Activated CD8-positive, alpha-beta memory T cell treated with anti-CD3 and anti-CD28 coated beads, Interleukin-2, amount 50 U/mL, for 48 hours (primary cell): Measurements from ENCODE around the gene GLRX2.
"Not testable (repeated sequence)": the region's sequence is repeated elsewhere in the genome, so short reads cannot be mapped to it uniquely, and the experiment has no call there.

Experiments used
- DNase-seq: peaks from one replicate; pipeline ENCODE4 v3.0.0-alpha.2; 2020

The GLRX2 gene, protein sequence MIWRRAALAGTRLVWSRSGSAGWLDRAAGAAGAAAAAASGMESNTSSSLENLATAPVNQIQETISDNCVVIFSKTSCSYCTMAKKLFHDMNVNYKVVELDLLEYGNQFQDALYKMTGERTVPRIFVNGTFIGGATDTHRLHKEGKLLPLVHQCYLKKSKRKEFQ

GRCh38 chr1:193104907-193105820 lies at the start of gene GLRX2:
GLRX2 (minus strand) TSS chr1:193105414; CDS start chr1:193105382, 32 bp downstream.
- DNase-seq, result peak; percentile 81

GRCh38 chr1:193144999-193145398 lies 39.8 kb upstream of the GLRX2 start:
- DNase-seq, result no peak

DNA sequence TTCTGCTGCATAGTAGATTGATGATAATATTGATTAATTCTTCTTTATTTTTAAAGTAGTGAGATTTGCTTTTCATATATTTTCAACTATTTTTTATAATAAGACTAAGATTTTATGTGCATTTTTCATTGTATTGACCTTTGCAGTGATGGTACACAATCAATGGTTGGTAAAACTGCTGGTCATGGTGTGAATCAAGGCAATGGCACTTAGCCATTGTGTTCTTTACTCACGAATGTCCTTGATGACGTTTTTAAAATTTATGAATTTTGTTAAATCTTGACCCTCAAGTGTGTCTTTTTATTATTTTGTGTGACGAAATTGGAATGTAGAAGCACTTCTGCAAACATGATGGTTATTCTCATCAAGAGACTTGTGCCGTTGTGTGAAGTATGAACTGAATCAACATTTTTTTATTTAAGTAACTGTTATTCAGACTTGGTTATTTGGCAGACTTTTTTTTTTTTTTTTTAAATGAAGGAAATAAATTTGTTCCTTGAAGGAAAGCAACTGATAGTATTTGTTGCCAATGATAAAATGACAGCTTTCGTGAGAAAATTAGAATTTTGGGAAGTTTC lies 39.2 kb upstream of the GLRX2 start:
- DNase-seq, result no peak

DNA sequence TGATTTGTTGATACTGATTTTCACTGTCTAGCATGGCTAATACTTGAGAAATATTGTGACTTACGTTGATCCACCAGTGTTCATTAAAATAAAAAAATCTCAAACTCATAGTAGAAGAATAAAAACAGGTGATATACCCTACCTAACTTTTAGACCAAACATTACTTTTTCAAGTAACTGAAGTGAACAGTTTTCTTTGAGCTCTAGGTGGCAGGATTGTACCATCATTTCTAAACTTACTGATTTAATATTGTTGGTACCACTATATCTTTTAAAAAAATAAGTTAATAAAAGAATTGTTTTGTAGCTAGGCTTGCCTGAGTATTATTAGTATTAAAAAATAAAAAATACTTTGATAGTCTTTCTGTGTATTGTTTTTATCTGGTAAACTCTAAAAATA lies 38.1 kb upstream of the GLRX2 start:
- no peak for DNase-seq

DNA sequence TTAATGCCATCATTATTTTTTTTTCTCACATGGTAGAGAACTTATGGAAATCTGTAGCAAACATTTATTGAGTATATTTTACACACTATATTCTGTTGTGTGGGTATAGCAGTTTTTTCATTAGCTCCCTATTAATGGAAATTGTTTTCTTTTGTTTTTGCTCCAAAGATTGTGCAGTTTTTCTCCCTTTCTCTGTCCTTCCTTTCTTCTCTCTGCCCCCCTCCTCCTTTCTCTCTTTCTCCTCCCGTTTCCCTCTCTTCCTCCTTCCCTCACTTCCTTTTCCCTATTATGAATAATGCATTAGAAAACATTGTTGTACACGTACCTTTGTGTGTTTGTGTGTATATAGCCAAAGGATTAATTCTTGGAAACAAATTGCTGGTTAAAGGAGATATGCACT lies 37.2 kb upstream of the GLRX2 start:
- DNase-seq, result no peak

- DNase-seq, result no peak
Measured at GRCh38 chr1:193141804-193142203, 36.6 kb upstream of the GLRX2 start.

DNA sequence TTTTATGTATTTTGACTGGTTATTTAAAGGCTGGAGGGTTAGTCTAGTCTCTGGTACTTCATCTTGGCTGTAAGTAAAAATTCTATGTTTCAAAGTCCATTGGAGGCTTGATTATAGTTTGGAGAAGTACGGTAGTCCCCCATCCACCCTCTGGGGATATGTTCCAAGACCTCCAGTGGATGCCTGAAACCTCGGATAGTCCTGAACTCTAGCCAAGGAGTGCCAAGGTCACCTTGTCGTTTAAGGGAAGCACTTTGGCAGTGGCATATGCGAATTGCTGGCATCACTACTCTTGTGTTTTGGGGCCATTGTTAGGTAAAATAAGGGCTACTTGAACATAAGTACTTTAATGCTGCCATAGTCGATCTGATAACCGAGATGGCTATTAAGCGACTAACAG lies 35.0 kb upstream of the GLRX2 start:
- no peak for DNase-seq

DNA sequence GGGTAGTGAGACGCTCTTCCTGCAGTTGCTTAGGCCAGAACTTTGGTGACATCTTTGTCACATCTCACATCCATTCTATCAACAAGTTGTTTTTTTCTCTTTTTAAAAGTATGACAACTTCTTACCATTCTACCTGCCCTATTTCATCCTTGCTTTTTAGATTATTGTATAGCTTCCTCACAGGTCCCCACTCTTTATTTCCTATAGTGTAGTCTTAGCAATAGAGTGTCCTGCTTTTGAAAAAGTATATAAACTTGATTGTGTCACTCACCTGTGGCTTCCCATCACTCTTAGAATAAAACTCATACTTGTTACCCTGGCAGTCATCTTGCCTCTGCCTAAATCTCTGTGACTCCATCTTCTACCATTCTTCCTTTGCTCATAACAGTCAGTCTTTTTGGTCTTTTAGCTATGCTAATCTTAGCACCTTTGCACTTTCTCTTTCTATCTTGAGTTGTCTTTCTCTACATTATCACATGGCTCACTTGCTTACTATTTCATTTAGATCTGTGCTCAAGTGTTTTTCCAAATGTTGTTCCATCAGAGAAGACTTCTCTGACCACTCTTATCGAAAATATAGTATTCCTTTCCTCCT lies 26.1 kb upstream of the GLRX2 start:
- DNase-seq, result no peak

DNA sequence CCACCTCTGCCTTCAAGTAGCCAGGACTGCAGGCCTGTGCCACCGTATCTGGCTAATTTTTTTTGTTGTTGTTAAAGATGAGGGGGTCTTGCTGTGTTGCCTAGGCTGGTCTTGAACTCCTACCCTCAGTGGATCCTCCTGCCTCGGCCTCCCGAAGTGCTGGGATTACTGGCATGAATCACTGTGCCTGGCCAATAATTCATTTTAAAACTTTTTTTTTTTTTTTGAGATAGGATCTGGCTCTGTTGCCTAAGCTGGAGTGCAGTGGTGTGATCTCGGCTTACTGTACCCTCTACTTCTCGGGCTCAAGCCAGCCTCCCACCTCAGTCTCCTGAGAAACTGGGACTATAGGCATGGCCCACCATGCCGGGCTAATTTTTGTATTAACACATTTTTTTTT lies 20.2 kb upstream of the GLRX2 start:
- DNase-seq, result no peak

DNA sequence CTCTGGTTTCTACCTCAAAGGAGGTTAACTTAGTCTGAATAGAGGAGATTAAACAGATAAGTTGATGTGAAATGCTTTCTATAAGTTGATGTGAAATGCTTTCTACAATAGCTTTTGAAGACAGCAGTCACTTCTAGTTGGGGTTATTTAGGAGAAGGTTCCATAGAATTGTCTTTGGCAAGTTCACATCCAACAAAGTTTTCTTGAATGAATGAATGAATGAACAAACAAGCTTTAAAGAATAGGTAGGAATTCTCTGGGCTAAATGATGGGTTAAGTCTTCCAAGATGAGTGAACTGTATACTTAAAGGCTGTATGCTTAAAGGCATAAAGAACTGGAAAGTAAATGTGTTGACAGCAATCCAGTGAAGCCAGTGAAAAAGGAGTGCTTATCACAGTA lies 18.5 kb upstream of the GLRX2 start:
- no peak for DNase-seq

GRCh38 chr1:193121616-193122593 lies 16.7 kb upstream of the GLRX2 start, which contains the start of gene CDC73:
CDC73 (plus strand) TSS chr1:193122031; CDS start chr1:193122201, 170 bp downstream.
- peak; percentile 100 for DNase-seq

DNA sequence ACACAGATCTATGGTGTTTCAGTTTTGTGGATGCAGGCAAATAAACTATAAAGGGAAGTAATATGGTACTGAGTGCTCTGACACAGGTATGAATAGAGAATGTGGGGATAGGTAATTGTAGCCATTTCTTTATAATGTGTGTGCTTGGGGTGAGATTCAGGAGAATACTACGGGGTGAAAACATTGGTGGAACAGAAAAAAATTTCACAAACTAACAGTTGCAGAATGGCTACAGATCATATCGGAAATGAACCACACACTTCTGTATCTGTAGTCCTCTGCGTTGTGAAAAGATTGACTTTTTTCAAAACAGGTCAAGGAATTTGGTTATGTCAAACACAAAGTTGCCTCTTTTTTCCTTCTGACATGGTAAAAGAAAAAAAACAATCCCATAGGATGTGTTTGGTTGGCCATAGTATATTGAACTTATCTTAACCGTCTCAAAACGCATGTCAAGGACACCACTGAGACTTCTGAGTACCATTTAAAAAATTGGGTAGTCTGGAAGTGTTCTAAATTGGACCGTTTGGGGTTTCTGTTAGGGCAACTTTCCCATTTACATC lies 15.5 kb upstream of the GLRX2 start:
- no peak for DNase-seq

DNA sequence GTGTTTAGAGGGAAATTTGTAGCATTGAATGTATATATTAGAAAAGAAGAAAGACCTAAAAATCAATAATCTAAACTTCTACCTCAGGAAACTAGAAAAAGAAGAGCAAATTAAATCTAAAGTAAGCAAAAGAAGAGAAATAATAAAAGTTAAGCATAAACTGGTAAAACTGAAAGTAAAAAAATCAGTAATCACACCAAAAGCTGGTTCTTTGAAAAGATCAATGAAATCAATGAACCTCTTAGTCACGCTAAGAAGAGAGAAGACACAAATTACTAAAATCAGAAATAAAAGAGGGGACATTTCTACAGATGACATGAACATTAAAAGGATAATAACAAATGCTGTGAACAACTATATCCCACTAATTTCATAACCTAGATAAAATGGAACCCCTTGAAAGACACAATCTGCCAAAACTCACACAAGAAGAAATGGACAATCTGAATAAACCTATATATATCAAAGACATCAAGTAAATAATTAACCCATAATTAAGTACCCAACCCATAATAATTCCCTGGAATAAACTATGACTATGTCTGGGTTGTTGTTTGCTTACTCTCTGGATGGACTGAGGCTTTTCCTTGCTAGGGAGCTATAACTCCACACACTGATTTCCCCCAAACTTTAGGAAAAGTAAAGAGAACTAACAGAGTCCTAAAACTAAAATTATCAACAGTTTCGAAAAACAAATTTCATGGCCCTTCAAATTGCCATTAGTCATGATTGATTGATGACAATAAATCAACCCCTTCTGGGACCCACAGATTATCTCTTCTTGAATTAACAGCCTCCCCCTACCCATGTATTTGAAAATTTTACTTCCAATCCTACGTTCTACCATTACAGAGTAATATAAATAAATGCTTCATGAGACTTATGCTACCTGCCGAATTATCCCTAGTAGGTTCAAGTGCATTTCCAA lies 13.9 kb upstream of the GLRX2 start:
- no peak for DNase-seq

- DNase-seq, result no peak
Measured at GRCh38 chr1:193118194-193118593, 13.0 kb upstream of the GLRX2 start.

GRCh38 chr1:193117167-193117566 lies 12.0 kb upstream of the GLRX2 start:
- not testable (repeated sequence) for DNase-seq

DNA sequence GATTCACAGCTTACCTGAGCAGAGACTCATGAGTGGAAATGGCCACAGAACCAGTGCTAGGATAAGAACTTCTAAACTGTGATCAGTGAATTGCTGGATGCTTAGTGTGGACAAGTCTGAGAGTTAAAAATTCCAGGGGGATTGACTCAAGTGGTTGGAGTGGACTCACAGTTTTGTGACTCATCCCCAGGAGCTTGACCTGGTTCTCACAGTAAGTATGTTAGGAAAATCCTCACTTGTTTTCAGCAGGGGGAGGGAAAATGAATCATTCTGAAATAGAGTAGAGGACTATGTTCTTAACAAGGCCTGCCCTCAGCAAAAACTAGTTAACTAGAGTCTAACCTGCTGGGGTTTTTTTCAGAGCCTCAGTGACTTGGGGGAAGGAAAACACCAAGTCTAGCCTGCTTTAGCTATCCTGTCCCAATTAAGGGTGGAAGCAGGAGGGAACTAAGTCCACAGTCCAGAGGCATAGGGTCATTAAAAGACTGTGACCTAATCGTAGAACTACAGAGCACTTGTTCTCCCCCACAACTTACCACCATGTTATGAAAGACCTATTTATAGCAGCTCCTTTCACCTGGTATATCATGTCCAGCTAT lies 10.5 kb upstream of the GLRX2 start:
- no peak for DNase-seq

- no peak for DNase-seq
Measured at GRCh38 chr1:193114485-193115095, 9.4 kb upstream of the GLRX2 start.

- DNase-seq, result no peak
Measured at GRCh38 chr1:193113992-193114332, 8.7 kb upstream of the GLRX2 start.

- no peak for DNase-seq
Measured at GRCh38 chr1:193113258-193113991, 8.2 kb upstream of the GLRX2 start.
